MM.1S (cell line): Measurements from ENCODE around the gene MTCP1.

Experiments
- CTCF ChIP-seq: fragments of 300-600 bp; sonication (generic); IDR thresholded peaks from 2 replicates; pipeline ENCODE4 v1.5.1; 2016; ENCODE audit warnings: antibody characterized with exemption, low read length, mixed read lengths
- EZH2 ChIP-seq: fragments of 300-600 bp; sonication (generic); optimal IDR thresholded peaks from 2 replicates; pipeline ENCODE3; 2017; ENCODE audit warnings: low read depth, mild to moderate bottlenecking, antibody characterized with exemption, low read length, mixed read lengths
- EZH2phosphoT487 ChIP-seq: fragments of 300-600 bp; sonication (generic); IDR thresholded peaks from 2 replicates; pipeline ENCODE4 v1.6.1; 2018; ENCODE audit warnings: antibody characterized with exemption, low read length

GRCh38 chrX:155046811-155047528, 24.0 kb downstream of the MTCP1 start:
- TF ChIP-seq CTCF (no peak), EZH2 (no peak), EZH2phosphoT487 (no peak)
